DMS153 treated with DMSO at 0.1 percent for 48 hours (cell line): ENCODE results near the gene ZNF414.
"Not testable (repeated sequence)": the region's sequence is repeated elsewhere in the genome, so short reads cannot be mapped to it uniquely, and the experiment has no call there.

ENCODE experiments used
- DNase-seq: peaks from one replicate; lab custom pipeline; 2025; ENCODE audit not compliant: unreplicated experiment; lab: John Stamatoyannopoulos, UW

Gene ZNF414

GRCh38 chr19:8513687-8514504, at the start of gene ZNF414:
Gene ZNF414, minus strand, starts transcription at chr19:8514167. Its CDS starts 121 bp downstream, at chr19:8514046.
- DNase-seq = peak; percentile 79

- DNase-seq = no peak
These were observed 47.3 kb upstream of the ZNF414 start for GRCh38 chr19:8561075-8561764.

GRCh38 chr19:8558325-8558724, 44.4 kb upstream of the ZNF414 start:
- DNase-seq = no peak

- no peak for DNase-seq
These were observed 43.8 kb upstream of the ZNF414 start for GRCh38 chr19:8557642-8558238.

- DNase-seq = not testable (repeated sequence)
These were observed 39.8 kb upstream of the ZNF414 start for GRCh38 chr19:8553729-8554128.

GRCh38 chr19:8552810-8553209, 38.8 kb upstream of the ZNF414 start:
- DNase-seq = no peak

- DNase-seq = no peak
These were observed 36.1 kb upstream of the ZNF414 start for GRCh38 chr19:8550070-8550469.

- DNase-seq = no peak
These were observed 31.8 kb upstream of the ZNF414 start for GRCh38 chr19:8545743-8546142.

GRCh38 chr19:8544168-8544567, 30.2 kb upstream of the ZNF414 start:
- DNase-seq = no peak

GRCh38 chr19:8539621-8540149, 25.7 kb upstream of the ZNF414 start:
- DNase-seq = no peak

- DNase-seq = no peak
These were observed 23.1 kb upstream of the ZNF414 start for GRCh38 chr19:8537099-8537498.

GRCh38 chr19:8536282-8536681, 22.3 kb upstream of the ZNF414 start:
- no peak for DNase-seq

- DNase-seq = no peak
These were observed 18.3 kb upstream of the ZNF414 start for GRCh38 chr19:8532225-8532624.

- DNase-seq = no peak
These were observed 17.5 kb upstream of the ZNF414 start for GRCh38 chr19:8531470-8531869.

GRCh38 chr19:8530061-8530679, 16.2 kb upstream of the ZNF414 start:
- DNase-seq = no peak

- no peak for DNase-seq
These were observed 15.5 kb upstream of the ZNF414 start for GRCh38 chr19:8529369-8530006.

GRCh38 chr19:8528500-8528899, 14.5 kb upstream of the ZNF414 start:
- DNase-seq = no peak

- DNase-seq = no peak
These were observed 12.6 kb upstream of the ZNF414 start for GRCh38 chr19:8526345-8527091.

GRCh38 chr19:8525401-8525684, 11.4 kb upstream of the ZNF414 start:
- DNase-seq = no peak

GRCh38 chr19:8519388-8519787, 5.4 kb upstream of the ZNF414 start:
- DNase-seq = no peak
